HCT116 (cell line): ENCODE data around the gene ADGRA3. TPM values are rescaled to one million over a fixed set of nuclear protein-coding genes. Genes with fewer than 3 reads are reported as not detected.
A peak's percentile ranks its signal among the peaks of the same experiment; 100 is the strongest.

ENCODE experiments used
- ATAC-seq: fragments of 200-7000 bp; cut with Tn5 transposase; 2 replicates; pipeline ENCODE4 v1.9.1; 2020; ENCODE audit warnings: mild to moderate bottlenecking, moderate library complexity
- Bru-seq: library from RNA; stranded (reverse); fragments of 400-500 nt; gene quantifications from one replicate; lab custom pipeline; 2021; lab: Mats Ljungman, UMichigan
- BruChase-seq, 2 experiments: library from RNA; stranded (reverse); fragments of 400-500 nt; gene quantifications; one replicate each; lab custom pipeline; 2021; lab: Mats Ljungman, UMichigan
- BruUV-seq: library from RNA; stranded (reverse); fragments of 400-500 nt; replicated peaks from 2 replicates; lab custom pipeline; 2021; lab: Mats Ljungman, UMichigan
- CTCF ChIA-PET: fragments of 300-600 bp; sonication (Branson Sonifier 250); formaldehyde crosslinking; loops from one replicate; lab custom pipeline; 2021; ENCODE audit warnings: antibody characterized with exemption; lab: Charles Lee
- POLR2A ChIA-PET: fragments of 300-600, 350-600 bp; sonication (Branson Sonifier 250); formaldehyde crosslinking; loops from one replicate; lab custom pipeline; 2021; ENCODE audit warnings: antibody characterized with exemption; lab: Charles Lee
- RAD21 ChIA-PET, 2 experiments: fragments of 300-600 bp; sonication (Branson Sonifier 250); formaldehyde crosslinking; loops; one replicate each; lab custom pipeline; 2023; ENCODE audit warnings: low total read pairs in 2 of 2; ENCODE audit not compliant: uncharacterized antibody in 2 of 2, unreplicated experiment in 2 of 2, low non-redundant PET in 1 of 2; lab: Charles Lee
- DNase-seq: peaks from one replicate; pipeline ENCODE4 v3.0.0-alpha.2; 2010; ENCODE audit warnings: low read depth, low spot score
- H2AFZ ChIP-seq: fragments of 200-600 bp; shearing (Covaris generic), sonication (generic); 2 replicates; pipeline ENCODE4 v1.6.1; 2017; ENCODE audit warnings: low read depth, mixed run types, mixed read lengths, antibody characterized with exemption, low read length; ENCODE audit not compliant: poor library complexity, severe bottlenecking
- H3K27ac ChIP-seq: 2 replicates; pipeline ENCODE4 v1.5.1; 2012; ENCODE audit warnings: low read depth, low read length
- H3K27me3 ChIP-seq: fragments of 200-600 bp; sonication (generic); 2 replicates; pipeline ENCODE4 v1.6.1; 2016; ENCODE audit warnings: mixed run types, low read length, mixed read lengths; ENCODE audit not compliant: insufficient read depth
- H3K36me3 ChIP-seq, 2 experiments: fragments of 200-500 bp in 1 of 2; fragments of 200-600 bp in 1 of 2; sonication (Bioruptor generic) in 1 of 2; sonication (generic) in 1 of 2; 2 replicates each; pipeline versions ENCODE4 v1.5.1 to v1.6.1; 2014 to 2016; ENCODE audit warnings: low read length in 2 of 2, inconsistent platforms in 1 of 2, mixed read lengths in 1 of 2, mixed run types in 1 of 2; ENCODE audit not compliant: insufficient read depth in 2 of 2, control insufficient read depth in 1 of 2
- H3K4me1 ChIP-seq, 2 experiments: fragments of 200-600 bp in 1 of 2; sonication (generic) in 1 of 2; 2 replicates each; pipeline versions ENCODE4 v1.5.1 to v1.6.1; 2012 to 2017; ENCODE audit warnings: low read length in 2 of 2, inconsistent platforms in 1 of 2, mild to moderate bottlenecking in 1 of 2, mixed read lengths in 1 of 2, mixed run types in 1 of 2, moderate library complexity in 1 of 2; ENCODE audit not compliant: insufficient read depth in 2 of 2, control insufficient read depth in 1 of 2
- H3K4me2 ChIP-seq: fragments of 200-600 bp; sonication (generic); 2 replicates; pipeline ENCODE4 v1.6.1; 2017; ENCODE audit warnings: mixed run types, low read length, mixed read lengths
- H3K4me3 ChIP-seq, 2 experiments: fragments of 200-600 bp in 1 of 2; sonication (generic) in 1 of 2; replicated peaks in 1 of 2; 2 replicates each; pipeline ENCODE4 v1.5.1; 2011 to 2016; ENCODE audit warnings: low read length in 2 of 2, control low read depth in 1 of 2, low read depth in 1 of 2, mild to moderate bottlenecking in 1 of 2, mixed read lengths in 1 of 2, mixed run types in 1 of 2
- H3K79me2 ChIP-seq: fragments of 200-600 bp; sonication (generic); 2 replicates; pipeline ENCODE4 v1.6.1; 2017; ENCODE audit warnings: mild to moderate bottlenecking, mixed run types, low read length, moderate library complexity, mixed read lengths; ENCODE audit not compliant: insufficient read depth
- H3K9ac ChIP-seq: fragments of 200-600 bp; sonication (generic); 2 replicates; pipeline ENCODE4 v1.6.1; 2016; ENCODE audit warnings: low read length, mixed read lengths
- H3K9me2 ChIP-seq: fragments of 200-600 bp; sonication (generic), shearing (Covaris generic); 2 replicates; pipeline ENCODE4 v1.6.1; 2017; ENCODE audit warnings: mixed run types, mild to moderate bottlenecking, moderate library complexity; ENCODE audit not compliant: insufficient read depth
- H3K9me3 ChIP-seq, 2 experiments: fragments of 200-500 bp in 1 of 2; fragments of 200-600 bp in 1 of 2; sonication (Bioruptor generic) in 1 of 2; sonication (generic) in 1 of 2; 2 replicates each; pipeline ENCODE4 v1.6.1; 2014 to 2017; ENCODE audit warnings: low read length in 2 of 2, mixed read lengths in 2 of 2, inconsistent platforms in 1 of 2, low read depth in 1 of 2, mild to moderate bottlenecking in 1 of 2, mixed run types in 1 of 2, moderate library complexity in 1 of 2; ENCODE audit not compliant: control insufficient read depth in 1 of 2, insufficient read depth in 1 of 2
- H4K20me1 ChIP-seq: fragments of 200-600 bp; sonication (generic), shearing (Covaris generic); 2 replicates; pipeline ENCODE4 v1.6.1; 2017; ENCODE audit warnings: mixed run types, mild to moderate bottlenecking, moderate library complexity; ENCODE audit not compliant: insufficient read depth
- ELF1 ChIP-seq: IDR thresholded peaks from 2 replicates; pipeline ENCODE4 v1.6.1; 2012; ENCODE audit warnings: low read depth, borderline replicate concordance
- JUND ChIP-seq: IDR thresholded peaks from 2 replicates; pipeline ENCODE4 v1.6.1; 2012
- POLR2A ChIP-seq: IDR thresholded peaks from 2 replicates; pipeline ENCODE4 v1.7.0; 2011; ENCODE audit warnings: borderline replicate concordance; ENCODE audit not compliant: insufficient read depth, insufficient read length; ENCODE audit errors: extremely low read depth
- POLR2AphosphoS5 ChIP-seq: IDR thresholded peaks from 2 replicates; pipeline ENCODE4 v1.6.1; 2011; ENCODE audit warnings: mild to moderate bottlenecking, low read depth, low read length, moderate library complexity
- YY1 ChIP-seq: IDR thresholded peaks from 2 replicates; pipeline ENCODE4 v1.6.1; 2011; ENCODE audit warnings: low read length, low read depth, moderate library complexity, mild to moderate bottlenecking; ENCODE audit not compliant: insufficient replicate concordance; ENCODE audit errors: extremely low read depth
- ZFX ChIP-seq: fragments of 450-650 bp; IDR thresholded peaks from 2 replicates; pipeline ENCODE4 v1.6.1; 2017
- intact Hi-C: fragments of 100-400 bp; cut with micrococcal nuclease; formaldehyde crosslinking; loops from 2 replicates; pipeline ENCODE4 v1.10.0; 2022
- long read RNA-seq: library from polyadenylated mRNA; unstranded; transcript quantifications from one replicate; pipeline ENCODE4 v2.0.0, GENCODE V29; 2021; ENCODE audit not compliant: unreplicated experiment
- polyA plus RNA-seq: library from polyadenylated mRNA; unstranded; fragments of >200 nt; gene quantifications from 2 replicates; pipeline ENCODE4 v1.2.1, GENCODE V29; 2012; ENCODE audit warnings: missing spikeins
- total RNA-seq: library from RNA; stranded (reverse); gene quantifications from one replicate; pipeline ENCODE4 v1.2.1, GENCODE V29; 2021; ENCODE audit not compliant: unreplicated experiment
- TF ChIP-seq, protein P1 (sequence below): IDR thresholded peaks from 2 replicates; pipeline ENCODE4 v1.6.1; 2012

The ADGRA3 gene, protein sequence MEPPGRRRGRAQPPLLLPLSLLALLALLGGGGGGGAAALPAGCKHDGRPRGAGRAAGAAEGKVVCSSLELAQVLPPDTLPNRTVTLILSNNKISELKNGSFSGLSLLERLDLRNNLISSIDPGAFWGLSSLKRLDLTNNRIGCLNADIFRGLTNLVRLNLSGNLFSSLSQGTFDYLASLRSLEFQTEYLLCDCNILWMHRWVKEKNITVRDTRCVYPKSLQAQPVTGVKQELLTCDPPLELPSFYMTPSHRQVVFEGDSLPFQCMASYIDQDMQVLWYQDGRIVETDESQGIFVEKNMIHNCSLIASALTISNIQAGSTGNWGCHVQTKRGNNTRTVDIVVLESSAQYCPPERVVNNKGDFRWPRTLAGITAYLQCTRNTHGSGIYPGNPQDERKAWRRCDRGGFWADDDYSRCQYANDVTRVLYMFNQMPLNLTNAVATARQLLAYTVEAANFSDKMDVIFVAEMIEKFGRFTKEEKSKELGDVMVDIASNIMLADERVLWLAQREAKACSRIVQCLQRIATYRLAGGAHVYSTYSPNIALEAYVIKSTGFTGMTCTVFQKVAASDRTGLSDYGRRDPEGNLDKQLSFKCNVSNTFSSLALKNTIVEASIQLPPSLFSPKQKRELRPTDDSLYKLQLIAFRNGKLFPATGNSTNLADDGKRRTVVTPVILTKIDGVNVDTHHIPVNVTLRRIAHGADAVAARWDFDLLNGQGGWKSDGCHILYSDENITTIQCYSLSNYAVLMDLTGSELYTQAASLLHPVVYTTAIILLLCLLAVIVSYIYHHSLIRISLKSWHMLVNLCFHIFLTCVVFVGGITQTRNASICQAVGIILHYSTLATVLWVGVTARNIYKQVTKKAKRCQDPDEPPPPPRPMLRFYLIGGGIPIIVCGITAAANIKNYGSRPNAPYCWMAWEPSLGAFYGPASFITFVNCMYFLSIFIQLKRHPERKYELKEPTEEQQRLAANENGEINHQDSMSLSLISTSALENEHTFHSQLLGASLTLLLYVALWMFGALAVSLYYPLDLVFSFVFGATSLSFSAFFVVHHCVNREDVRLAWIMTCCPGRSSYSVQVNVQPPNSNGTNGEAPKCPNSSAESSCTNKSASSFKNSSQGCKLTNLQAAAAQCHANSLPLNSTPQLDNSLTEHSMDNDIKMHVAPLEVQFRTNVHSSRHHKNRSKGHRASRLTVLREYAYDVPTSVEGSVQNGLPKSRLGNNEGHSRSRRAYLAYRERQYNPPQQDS (N-terminal part only)
- total RNA-seq (43.0 TPM), Bru-seq, nascent RNA (percentile 88 among the genes with signal in this experiment), BruChase-seq, experiment 1, labeled RNA remaining after a 6-hour chase (percentile 81 among the genes with signal in this experiment), BruChase-seq, experiment 2, labeled RNA remaining after a 2-hour chase (percentile 85 among the genes with signal in this experiment)
- 18.3 and 20.5 TPM in 2 replicates for polyA plus RNA-seq
- long read RNA-seq, full-length matches to known transcripts = 86 of 140 reads
- long read RNA-seq, partial matches to known transcripts = 18 of 140 reads
- long read RNA-seq, other reads (novel, unspliced or antisense) = 36 of 140 reads

DNA sequence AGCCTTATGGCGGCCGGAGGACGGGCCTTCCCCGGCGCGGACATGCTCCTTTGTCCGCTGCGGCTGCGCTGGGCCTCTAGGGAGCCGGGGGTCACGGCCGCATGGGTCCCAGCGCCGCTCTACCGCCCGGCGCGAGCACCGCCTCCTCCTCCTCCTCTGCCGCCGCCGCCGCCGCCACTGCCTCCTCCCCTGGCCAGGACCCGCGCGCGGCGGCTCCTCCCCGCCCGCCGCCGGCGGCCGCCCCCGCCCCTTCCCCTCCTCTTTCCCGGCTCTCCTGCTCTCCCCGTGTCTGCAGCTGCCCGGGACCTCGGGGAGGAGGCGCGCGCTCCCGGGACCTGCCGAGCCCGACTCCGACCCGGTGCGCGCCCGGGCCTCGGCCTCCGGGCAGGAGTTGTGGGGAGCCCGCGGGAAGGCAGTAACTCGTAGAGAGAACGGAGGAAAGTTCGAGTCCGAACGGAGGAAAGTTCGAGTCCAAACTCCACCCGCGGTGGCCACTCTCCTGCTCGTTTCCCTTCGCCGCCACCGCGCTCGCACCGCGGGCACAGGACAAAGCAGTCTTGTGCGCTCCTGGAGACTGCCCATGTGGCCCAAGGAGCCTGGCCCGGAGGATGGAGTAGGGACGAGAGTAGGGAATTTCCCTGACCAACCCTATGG lies at the start of gene ADGRA3:
TSS of gene ADGRA3 (minus strand) at position 179 of the 654 bp plus-strand sequence. CDS start 282 bp downstream, outside the sequence.
- no TSS peak for BruUV-seq
- CTCF ChIA-PET = no interaction called here

More for the DNA sequence above, at the start of gene ADGRA3:
- no peak for DNase-seq
- Histone ChIP-seq H3K27me3 (no peaks in the 10 kb centered on the region), H3K9me2 (no peaks in the 10 kb centered on the region), H3K4me2 (peak within 1 kb of the TSS; percentile 87), H2AFZ (no peak within 1 kb of the TSS), H3K4me1 (peaks cover 14 to 23% of the 10 kb centered on the region in 2 experiments), H3K36me3 (no peaks in the 10 kb centered on the region), H3K4me3 (peak within 1 kb of the TSS; percentile 66 to 86), H3K27ac (peak within 1 kb of the TSS; percentile 87), H3K9me3 (no peaks in the 10 kb centered on the region), H4K20me1 (no peaks in the 10 kb centered on the region), H3K79me2 (peaks cover 43% of the 10 kb centered on the region), H3K9ac (peak within 1 kb of the TSS; percentile 82)
- intact Hi-C loops = no loop called here
- RAD21 ChIA-PET = no interaction called here
- peak; percentile 2 for TF ChIP-seq YY1
- peak; percentile 40 for TF ChIP-seq POLR2A
- TF ChIP-seq JUND = no peak
- peak; percentile 67 for TF ChIP-seq ZFX
- peak; percentile 68 for TF ChIP-seq POLR2AphosphoS5
- no peak for TF ChIP-seq ELF1
- TF ChIP-seq, protein P1, sequence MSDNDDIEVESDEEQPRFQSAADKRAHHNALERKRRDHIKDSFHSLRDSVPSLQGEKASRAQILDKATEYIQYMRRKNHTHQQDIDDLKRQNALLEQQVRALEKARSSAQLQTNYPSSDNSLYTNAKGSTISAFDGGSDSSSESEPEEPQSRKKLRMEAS = peak; percentile 39
- peak; percentile 85 for ATAC-seq
- POLR2A ChIA-PET = interaction anchor here (0.6 kb wide), 1 partner anchor 317 kb away, joined by 3 read pairs; no protein-coding TSS in a partner anchor
